ENCODE results near the gene MAP2K5. TPM values are rescaled to one million over a fixed set of nuclear protein-coding genes. Genes with fewer than 3 reads are reported as not detected.

Gene MAP2K5
- total RNA-seq, 2 experiments from 2014 or later = 15.4 to 20.6 TPM

DNA sequence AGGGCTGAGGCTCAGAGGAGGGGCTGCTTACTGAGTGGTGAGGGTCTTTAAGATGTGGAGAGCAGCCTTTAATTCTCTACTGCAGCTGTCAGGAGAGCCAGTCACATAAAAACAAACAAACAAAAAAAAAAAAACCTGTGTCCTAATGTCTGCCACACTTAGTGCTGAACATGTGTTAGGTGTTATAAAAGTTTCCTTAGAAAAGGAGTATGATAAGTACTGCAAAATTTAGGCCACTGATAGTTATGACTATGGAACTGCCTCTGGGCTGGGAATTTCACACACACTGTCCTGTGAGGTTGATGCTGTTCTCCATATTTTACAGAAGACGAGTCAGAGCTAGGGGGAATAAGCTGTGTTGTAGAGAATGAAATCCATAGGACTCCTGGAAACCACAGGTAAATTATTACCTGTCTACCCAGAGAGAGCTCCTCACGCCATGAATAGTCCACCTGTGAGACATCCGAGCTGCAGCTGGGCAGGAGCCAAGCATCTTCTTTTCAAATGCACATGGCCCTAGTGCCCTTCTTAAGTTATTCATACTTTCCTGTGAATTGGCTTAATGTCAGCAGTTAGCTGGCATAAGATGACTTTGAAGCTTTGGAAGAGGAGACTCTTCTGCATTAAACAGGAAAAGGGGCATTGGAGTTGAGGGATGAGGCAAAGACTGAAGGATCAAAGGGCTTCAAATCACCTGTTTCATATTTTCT is 248.3 kb downstream of the MAP2K5 start:
- intact Hi-C loops (cut with micrococcal nuclease) = no loop called here
- Mint-ChIP-seq H3K27ac (no peak overlapping the region), H3K9me3 (peaks cover 5% of the 10 kb centered on the region), H3K4me1 (ENCODE audit: low read depth) (no peaks in the 10 kb centered on the region), H3K4me3 (no peak overlapping the region), H3K27me3 (ENCODE audit: low read depth) (no peaks in the 10 kb centered on the region), H3K36me3 (ENCODE audit: low read depth) (peaks cover 20% of the 10 kb centered on the region)
- no peak for DNase-seq
- CTCF ChIA-PET = no interaction called here

DNA sequence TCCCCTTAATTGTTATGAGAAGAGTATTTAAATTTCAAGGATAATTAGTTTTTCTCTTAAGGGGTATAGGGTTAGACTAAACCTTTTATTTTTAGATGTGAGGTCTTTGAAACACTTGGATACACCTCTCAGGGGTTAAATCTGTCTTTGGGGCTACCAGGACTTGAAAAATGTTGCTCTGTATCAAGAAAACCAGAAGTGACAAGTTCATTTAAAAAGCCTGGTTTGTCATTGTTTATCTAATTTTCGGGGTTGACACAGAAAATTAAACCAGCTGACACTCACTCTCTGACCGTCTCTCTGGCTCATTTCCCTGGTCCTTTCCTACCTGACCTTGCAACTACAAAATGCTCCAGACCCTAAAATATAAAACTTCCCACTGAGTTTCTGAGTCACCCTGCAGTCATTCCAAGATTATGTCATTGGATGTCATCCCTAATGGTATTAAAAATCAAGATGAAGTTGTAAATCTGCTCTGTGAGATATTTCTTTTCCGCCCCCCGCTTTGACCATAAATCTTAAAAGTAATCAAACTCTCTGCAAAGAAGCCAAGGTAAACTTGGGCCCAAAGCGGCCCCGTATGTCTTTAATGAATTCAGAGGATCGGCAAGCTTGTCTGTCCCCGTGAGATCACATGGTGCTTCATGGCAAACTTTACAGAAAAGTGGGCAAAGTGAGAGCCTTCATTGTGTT is 249.9 kb downstream of the MAP2K5 start:
- H3K36me3 Mint-ChIP-seq (ENCODE audit: low read depth) = peaks cover 20% of the 10 kb centered on the region
- H3K27ac Mint-ChIP-seq = no peak overlapping the region
- no peak for DNase-seq
- peaks cover 5% of the 10 kb centered on the region for H3K9me3 Mint-ChIP-seq
- intact Hi-C loops (cut with micrococcal nuclease) = no loop called here
- no peak overlapping the region for H3K4me3 Mint-ChIP-seq
- H3K4me1 Mint-ChIP-seq (ENCODE audit: low read depth) = no peaks in the 10 kb centered on the region
- H3K27me3 Mint-ChIP-seq (ENCODE audit: low read depth) = no peaks in the 10 kb centered on the region
- CTCF ChIA-PET = no interaction called here

DNA sequence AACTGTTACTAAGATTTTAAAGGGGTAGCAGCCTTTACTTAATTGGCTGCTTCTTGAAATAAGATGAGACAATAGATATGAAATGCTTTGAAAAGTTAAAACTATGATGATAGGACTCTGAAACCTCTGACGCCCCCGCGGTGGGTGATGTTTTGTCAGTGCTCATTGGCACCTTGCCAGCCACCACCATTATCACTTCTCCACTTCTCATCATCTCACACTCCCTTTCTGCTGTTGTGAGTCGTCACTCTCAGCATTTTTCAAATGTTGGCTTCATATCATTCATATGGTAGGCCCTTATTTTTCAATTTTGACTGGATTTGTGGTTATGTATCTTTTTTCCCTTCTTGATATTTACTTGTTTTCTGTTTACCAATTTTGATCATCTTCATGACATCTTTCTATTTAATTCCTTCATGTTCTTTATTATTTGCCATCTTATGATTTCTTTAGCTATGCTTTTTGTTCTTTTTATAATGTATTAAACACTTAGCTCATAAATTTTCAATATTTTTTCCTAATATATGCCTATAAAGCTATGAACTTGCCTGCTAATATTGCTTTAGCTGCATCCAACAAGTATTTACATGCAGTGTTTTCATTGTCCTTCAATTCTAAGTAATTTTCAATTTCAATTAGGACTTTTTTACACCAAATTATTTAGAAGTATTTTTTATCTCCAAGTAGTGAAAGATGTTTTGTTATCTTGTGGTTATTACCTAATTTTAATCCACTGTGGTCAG is 252.5 kb downstream of the MAP2K5 start:
- Mint-ChIP-seq H3K4me1 (ENCODE audit: low read depth) (no peaks in the 10 kb centered on the region), H3K9me3 (peaks cover 5% of the 10 kb centered on the region), H3K36me3 (ENCODE audit: low read depth) (peaks cover 20% of the 10 kb centered on the region), H3K27me3 (ENCODE audit: low read depth) (no peaks in the 10 kb centered on the region), H3K27ac (no peak overlapping the region), H3K4me3 (no peak overlapping the region)
- peak; percentile 33 for DNase-seq
- intact Hi-C loops (cut with micrococcal nuclease) = no loop called here
- CTCF ChIA-PET = no interaction called here

DNA sequence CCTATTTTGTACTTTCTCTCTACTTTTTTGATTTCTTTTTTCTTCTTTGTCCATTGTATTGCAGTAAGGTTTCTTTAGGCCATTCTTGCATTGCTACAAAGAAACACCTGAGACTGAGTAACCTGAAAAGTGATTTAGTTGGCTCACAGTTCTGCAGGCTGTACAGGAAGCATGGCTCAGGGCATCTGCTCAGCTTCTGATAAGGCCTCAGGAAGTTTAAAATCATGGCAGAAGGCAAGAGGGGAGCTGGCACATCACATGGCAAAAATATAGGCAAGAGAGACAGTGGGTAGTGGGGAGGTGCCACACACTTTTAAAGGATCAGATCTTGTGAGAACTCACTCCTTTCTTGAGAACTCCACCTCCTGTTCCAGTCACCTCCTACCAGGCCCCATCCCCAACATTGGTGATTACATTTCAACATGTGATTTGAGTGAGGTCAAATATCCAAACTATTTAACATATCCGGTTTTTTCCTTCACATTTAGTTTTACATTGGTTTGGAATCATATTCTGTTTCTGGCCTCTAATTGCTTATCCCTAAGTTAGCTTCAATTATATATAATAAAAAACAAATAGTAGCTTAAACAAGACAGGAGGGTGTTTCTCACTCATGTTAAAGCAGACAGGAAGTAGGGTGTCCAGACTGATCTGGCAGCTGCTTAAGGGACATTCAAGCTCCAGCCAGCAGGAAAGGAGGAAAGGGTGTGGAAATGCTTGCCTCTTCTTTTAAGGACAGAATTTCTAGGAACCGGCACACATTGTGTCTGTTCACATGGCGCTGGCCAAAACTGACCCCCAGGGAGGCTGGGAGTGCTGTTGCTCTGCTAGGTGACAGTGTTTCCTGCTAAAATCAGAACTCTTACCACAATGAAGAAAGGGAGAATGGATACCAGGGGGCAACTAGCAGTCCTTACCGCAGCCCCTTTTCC is 254.0 kb downstream of the MAP2K5 start:
- Mint-ChIP-seq H3K27ac (no peak overlapping the region), H3K4me3 (no peak overlapping the region), H3K36me3 (ENCODE audit: low read depth) (peaks cover 20% of the 10 kb centered on the region), H3K9me3 (peaks cover 5% of the 10 kb centered on the region), H3K4me1 (ENCODE audit: low read depth) (no peaks in the 10 kb centered on the region), H3K27me3 (ENCODE audit: low read depth) (no peaks in the 10 kb centered on the region)
- DNase-seq = no peak
- CTCF ChIA-PET = interaction anchor here (0.5 kb wide), 1 partner anchor 173 kb away, joined by 4 read pairs; no protein-coding TSS in a partner anchor
- intact Hi-C loops (cut with micrococcal nuclease) = no loop called here

DNA sequence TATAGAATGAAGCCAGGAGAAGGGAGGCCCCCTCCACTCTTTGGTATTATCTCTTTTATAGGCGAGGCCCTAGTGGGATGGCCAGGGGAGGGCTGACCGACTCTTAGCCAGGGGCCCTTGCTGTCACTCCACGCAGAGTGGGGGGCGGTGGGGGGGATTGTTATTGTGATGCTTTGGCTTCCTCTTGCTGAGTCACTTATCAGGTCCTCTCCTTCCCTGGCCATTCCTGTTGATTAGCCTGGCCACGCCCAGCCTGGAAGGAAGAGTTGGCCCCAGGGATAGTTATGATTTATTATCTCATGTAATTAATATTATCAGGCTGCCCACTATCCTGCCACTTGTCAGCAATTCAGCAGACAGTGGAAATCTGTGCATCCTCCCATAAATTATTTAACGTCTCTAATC is 257.3 kb downstream of the MAP2K5 start:
- Mint-ChIP-seq H3K27me3 (ENCODE audit: low read depth) (no peaks in the 10 kb centered on the region), H3K4me3 (no peak overlapping the region), H3K27ac (no peak overlapping the region), H3K36me3 (ENCODE audit: low read depth) (peaks cover 11% of the 10 kb centered on the region), H3K4me1 (ENCODE audit: low read depth) (no peaks in the 10 kb centered on the region), H3K9me3 (peaks cover 3% of the 10 kb centered on the region)
- CTCF ChIA-PET = no interaction called here
- intact Hi-C loops (cut with micrococcal nuclease) = no loop called here
- DNase-seq = no peak

DNA sequence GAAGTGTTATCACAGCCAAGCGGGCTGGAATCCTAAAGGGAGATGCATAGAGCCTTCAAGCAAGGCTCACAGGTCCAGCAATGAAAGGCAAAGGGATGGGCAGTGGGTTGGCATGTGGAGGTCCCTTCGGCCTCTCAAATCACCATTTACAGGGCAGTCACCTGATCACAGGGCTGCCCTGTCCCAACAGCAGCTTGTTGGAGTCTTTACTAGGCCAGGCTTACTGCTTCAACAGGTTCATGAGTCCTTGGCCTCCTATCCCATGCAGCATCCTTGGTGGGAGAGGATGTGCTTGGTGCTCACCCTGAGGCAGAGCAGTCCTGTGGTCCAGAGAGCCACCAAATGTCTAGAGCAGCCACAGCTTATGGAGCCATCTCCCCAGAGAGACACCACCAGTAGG is 258.6 kb downstream of the MAP2K5 start:
- Mint-ChIP-seq H3K4me1 (ENCODE audit: low read depth) (no peaks in the 10 kb centered on the region), H3K27me3 (ENCODE audit: low read depth) (no peaks in the 10 kb centered on the region), H3K4me3 (no peak overlapping the region), H3K27ac (no peak overlapping the region), H3K36me3 (ENCODE audit: low read depth) (peaks cover 3% of the 10 kb centered on the region), H3K9me3 (no peaks in the 10 kb centered on the region)
- no peak for DNase-seq
- intact Hi-C loops (cut with micrococcal nuclease) = no loop called here
- CTCF ChIA-PET = no interaction called here

DNA sequence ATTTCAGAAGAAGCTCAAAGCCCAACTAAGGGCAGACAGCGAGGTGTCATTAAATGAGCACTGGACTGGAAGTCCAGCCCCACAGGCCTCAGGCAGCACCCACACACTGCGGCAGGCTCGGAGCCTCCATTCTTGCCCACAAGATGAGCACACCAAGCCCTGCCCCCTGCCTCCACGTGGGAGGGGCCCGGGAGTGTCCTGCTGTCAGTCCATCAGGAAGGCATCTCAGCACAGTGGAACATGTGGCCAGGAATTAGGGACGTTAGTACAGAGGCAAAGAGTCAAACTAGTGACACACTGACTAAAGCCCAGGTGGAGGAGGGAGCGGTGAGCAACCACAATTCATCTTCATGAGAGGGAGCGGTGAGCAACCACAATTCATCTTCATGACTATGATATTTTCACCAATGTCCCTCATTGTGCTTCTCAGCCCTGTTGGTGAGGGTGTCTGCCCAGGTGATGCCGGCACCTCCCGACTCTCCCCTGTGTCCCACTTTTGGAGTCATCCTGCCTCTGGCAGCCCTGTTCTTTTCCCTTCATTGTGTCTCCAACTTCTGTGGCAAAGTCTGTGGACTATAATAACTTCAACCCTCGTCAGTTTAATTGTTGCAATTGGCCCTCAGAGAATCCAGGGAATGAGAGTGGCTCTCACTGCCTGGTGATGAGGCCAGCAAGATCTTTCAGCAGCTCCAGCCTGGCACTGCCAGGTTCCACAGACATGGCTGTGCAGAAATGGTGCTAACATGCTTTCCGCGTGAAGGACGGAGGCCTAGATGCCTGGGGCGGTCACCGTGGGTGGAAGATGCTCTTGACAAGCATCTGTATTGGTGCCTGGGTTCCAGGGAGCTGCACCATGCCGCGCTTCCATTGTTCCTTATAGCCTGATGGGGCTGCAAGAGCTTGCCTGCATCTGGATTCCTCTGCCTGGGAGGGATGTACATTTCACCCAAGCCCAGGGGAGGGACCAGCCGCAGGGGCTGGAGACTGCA is 259.7 kb downstream of the MAP2K5 start:
- intact Hi-C loops (cut with micrococcal nuclease) = no loop called here
- Mint-ChIP-seq H3K9me3 (no peaks in the 10 kb centered on the region), H3K27ac (no peak overlapping the region), H3K36me3 (ENCODE audit: low read depth) (peaks cover 3% of the 10 kb centered on the region), H3K4me1 (ENCODE audit: low read depth) (no peaks in the 10 kb centered on the region), H3K4me3 (no peak overlapping the region), H3K27me3 (ENCODE audit: low read depth) (no peaks in the 10 kb centered on the region)
- DNase-seq = no peak
- CTCF ChIA-PET = interaction anchor here (0.5 kb wide), 1 partner anchor 73 kb away, joined by 3 read pairs; no protein-coding TSS in a partner anchor

DNA sequence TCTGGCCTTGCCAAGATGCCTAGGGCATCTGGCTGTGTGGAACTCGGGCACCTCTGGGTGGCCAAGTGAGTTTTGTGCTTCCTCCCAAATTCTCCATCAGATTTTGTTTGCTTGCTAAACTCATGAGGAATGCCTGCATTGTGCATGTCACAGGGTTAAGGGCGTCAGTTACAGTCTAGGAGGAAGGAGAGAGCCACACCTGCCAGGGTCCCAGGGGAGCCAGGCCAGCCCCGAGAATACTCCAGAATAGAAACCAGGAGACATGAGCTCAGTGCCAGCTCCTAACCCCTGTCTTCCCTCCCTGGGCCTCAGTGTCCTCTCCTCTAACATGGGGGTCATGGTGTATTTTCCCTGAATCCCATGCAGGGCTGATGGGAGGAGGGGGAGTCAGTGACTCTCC is 260.8 kb downstream of the MAP2K5 start:
- no peak for DNase-seq
- Mint-ChIP-seq H3K36me3 (ENCODE audit: low read depth) (peaks cover 7% of the 10 kb centered on the region), H3K9me3 (no peaks in the 10 kb centered on the region), H3K27me3 (ENCODE audit: low read depth) (no peaks in the 10 kb centered on the region), H3K4me3 (no peak overlapping the region), H3K4me1 (ENCODE audit: low read depth) (no peaks in the 10 kb centered on the region), H3K27ac (no peak overlapping the region)
- intact Hi-C loops (cut with micrococcal nuclease) = no loop called here
- CTCF ChIA-PET = no interaction called here

DNA sequence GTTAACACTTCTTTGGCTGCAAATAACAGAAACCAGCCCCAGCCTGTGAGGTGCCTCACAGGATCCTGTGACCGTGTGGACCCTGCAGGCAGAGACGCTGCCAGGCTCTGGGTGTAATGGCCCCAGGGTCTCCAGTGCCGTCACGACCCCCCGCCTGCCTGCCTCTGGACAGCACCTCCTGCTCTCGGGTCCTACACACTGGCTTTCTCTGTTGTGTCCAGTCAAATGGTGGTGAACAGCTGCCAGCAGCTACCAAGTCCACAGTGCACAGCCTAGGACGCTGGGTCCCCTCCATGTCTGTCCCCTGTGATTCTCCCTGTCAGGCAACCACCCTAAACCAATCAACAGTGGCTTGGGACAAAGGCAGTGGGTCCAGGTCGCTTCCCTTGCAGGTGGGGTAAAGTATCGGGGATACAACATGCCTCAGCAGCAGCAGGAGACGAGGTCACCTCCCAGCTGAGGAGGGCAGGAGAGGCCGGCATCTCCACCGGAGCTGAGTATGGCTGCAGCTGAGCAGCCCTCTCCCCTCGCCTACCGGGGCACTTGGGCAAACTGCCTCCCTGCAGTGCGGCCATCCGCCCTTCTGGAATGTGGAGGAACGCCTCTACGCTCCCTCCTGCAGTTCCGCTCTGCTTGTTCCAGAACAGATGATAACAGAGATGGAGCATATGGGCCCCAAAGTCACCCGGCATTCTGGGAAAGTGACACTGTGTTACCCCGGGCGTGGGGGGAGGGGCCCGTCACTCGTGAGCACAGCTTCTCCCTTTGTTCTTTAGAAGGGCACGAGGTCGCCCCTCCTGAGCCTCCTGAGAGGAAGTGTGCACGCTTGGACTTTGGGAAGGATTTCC is 261.7 kb downstream of the MAP2K5 start:
- Mint-ChIP-seq H3K27ac (no peak overlapping the region), H3K27me3 (ENCODE audit: low read depth) (no peaks in the 10 kb centered on the region), H3K4me3 (no peak overlapping the region), H3K36me3 (ENCODE audit: low read depth) (peaks cover 7% of the 10 kb centered on the region), H3K9me3 (no peaks in the 10 kb centered on the region), H3K4me1 (ENCODE audit: low read depth) (no peaks in the 10 kb centered on the region)
- CTCF ChIA-PET = no interaction called here
- no peak for DNase-seq
- intact Hi-C loops (cut with micrococcal nuclease) = no loop called here

DNA sequence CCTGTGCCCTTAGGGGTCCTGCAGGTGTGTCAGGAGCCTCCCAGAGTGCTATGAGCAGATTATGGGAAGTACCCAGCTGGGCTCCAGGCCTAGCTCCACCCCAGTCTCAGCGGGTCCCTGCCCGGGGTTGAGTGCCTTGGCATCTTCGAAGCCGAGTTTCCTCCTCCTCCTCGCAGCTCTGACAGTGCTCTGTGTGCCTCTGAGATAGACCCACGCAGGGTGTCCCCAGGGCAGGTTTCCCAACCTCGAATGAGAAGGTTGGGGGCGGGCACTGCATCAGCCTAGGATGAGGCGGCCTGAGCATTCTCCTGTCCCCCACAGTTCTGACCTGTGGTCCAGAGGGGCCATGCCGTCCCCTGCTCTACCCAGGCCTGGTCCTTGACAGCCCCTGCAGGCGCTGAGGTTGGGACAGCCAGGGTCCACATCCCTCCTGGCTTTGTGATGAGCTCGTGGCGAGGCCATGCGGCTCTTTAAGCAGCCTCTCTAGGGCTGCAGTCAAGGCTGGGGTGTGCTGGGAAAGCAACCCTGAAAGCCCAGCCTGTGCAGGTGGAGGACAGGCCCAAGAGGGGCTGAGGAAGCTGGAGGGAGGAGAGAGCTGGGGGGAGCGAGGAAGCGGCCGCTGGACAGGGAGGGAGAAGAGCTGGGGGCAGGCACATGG is 262.6 kb downstream of the MAP2K5 start:
- Mint-ChIP-seq H3K9me3 (no peaks in the 10 kb centered on the region), H3K36me3 (ENCODE audit: low read depth) (peaks cover 7% of the 10 kb centered on the region), H3K4me1 (ENCODE audit: low read depth) (no peaks in the 10 kb centered on the region), H3K4me3 (no peak overlapping the region), H3K27ac (no peak overlapping the region), H3K27me3 (ENCODE audit: low read depth) (no peaks in the 10 kb centered on the region)
- DNase-seq = no peak
- CTCF ChIA-PET = no interaction called here
- intact Hi-C loops (cut with micrococcal nuclease) = no loop called here

Measured in activated naive CD4-positive, alpha-beta T cell treated with anti-CD3 and anti-CD28 coated beads for 36 hours (primary cell).